H1 (cell line): ENCODE results near the gene CHRDL2. TPM values are rescaled to one million over a fixed set of nuclear protein-coding genes. Genes with fewer than 3 reads are reported as not detected.

Experiments used
- CTCF ChIA-PET: fragments of 300-600 bp; sonication (Branson Sonifier 250); formaldehyde crosslinking; loops from one replicate; lab custom pipeline; 2021; ENCODE audit not compliant: partially characterized antibody; lab: Charles Lee
- POLR2A ChIA-PET: fragments of 300-600 bp; sonication (Branson Sonifier 250); formaldehyde crosslinking; loops from one replicate; lab custom pipeline; 2021; ENCODE audit warnings: inconsistent platforms; ENCODE audit not compliant: partially characterized antibody; lab: Charles Lee
- DNase-seq, 2 experiments: peaks; one replicate each; pipeline versions ENCODE4 v3.0.0 to v3.0.0-alpha.2; 2010 to 2022; ENCODE audit warnings: low spot score in 2 of 2, low read depth in 1 of 2, mixed read lengths in 1 of 2
- FAIRE-seq: peaks from 2 replicates; lab custom pipeline; 2011; peaks lifted over from hg19 to GRCh38; lab: Jason Lieb, UNC
- H2AFZ ChIP-seq: 2 replicates; pipeline ENCODE4 v1.8.1; 2012; ENCODE audit warnings: low read length, inconsistent platforms
- H2AK5ac ChIP-seq: 2 replicates; pipeline ENCODE4 v1.6.1; 2013; ENCODE audit warnings: low read depth, low read length
- H2BK120ac ChIP-seq: replicated peaks from 2 replicates; pipeline ENCODE3; 2013; ENCODE audit warnings: low read depth, low read length, inconsistent platforms
- H2BK12ac ChIP-seq: 2 replicates; pipeline ENCODE4 v1.6.1; 2013; ENCODE audit warnings: low read depth, low read length
- H2BK15ac ChIP-seq: 2 replicates; pipeline ENCODE4 v1.6.1; 2013; ENCODE audit warnings: low read length
- H2BK20ac ChIP-seq: 2 replicates; pipeline ENCODE4 v1.6.1; 2013; ENCODE audit warnings: low read length
- H2BK5ac ChIP-seq: 2 replicates; pipeline ENCODE4 v1.6.1; 2013; ENCODE audit warnings: low read depth, low read length
- H3K14ac ChIP-seq: 2 replicates; pipeline ENCODE4 v1.6.1; 2013; ENCODE audit warnings: inconsistent platforms; ENCODE audit not compliant: insufficient read length
- H3K18ac ChIP-seq: 2 replicates; pipeline ENCODE4 v1.6.1; 2013; ENCODE audit warnings: low read length; ENCODE audit errors: extremely low read depth
- H3K23ac ChIP-seq: 2 replicates; pipeline ENCODE4 v1.6.1; 2013; ENCODE audit warnings: inconsistent platforms; ENCODE audit not compliant: insufficient read length
- H3K23me2 ChIP-seq: 2 replicates; pipeline ENCODE4 v1.6.1; 2013; ENCODE audit warnings: low read depth, low read length
- H3K27ac ChIP-seq: 2 replicates; pipeline ENCODE4 v1.6.1; 2011; ENCODE audit warnings: low read depth, low read length, inconsistent platforms
- H3K27me3 ChIP-seq, 4 experiments: replicated peaks in 1 of 4; 1 replicate in 1 of 4; 2 replicates in 3 of 4; pipeline versions ENCODE4 v1.6.1 to v1.8.1; 2011 to 2013; ENCODE audit warnings: low read length in 3 of 4, mild to moderate bottlenecking in 3 of 4, inconsistent platforms in 2 of 4, mixed read lengths in 2 of 4, moderate library complexity in 1 of 4; ENCODE audit not compliant: control insufficient read depth in 3 of 4, insufficient read depth in 3 of 4; ENCODE audit errors: extremely low read depth in 1 of 4
- H3K36me3 ChIP-seq, 4 experiments: 2 replicates each; pipeline versions ENCODE4 v1.6.1 to v1.8.1; 2011 to 2013; ENCODE audit warnings: mild to moderate bottlenecking in 4 of 4, low read length in 3 of 4, moderate library complexity in 2 of 4, control low read depth in 1 of 4, inconsistent platforms in 1 of 4; ENCODE audit not compliant: insufficient read depth in 4 of 4, control insufficient read depth in 2 of 4
- H3K4ac ChIP-seq: replicated peaks from 2 replicates; pipeline ENCODE3; 2013; ENCODE audit warnings: low read length, low read depth, mixed read lengths, inconsistent platforms; ENCODE audit not compliant: insufficient read length
- H3K4me1 ChIP-seq, 4 experiments: replicated peaks in 1 of 4; 1 replicate in 1 of 4; 2 replicates in 3 of 4; pipeline versions ENCODE4 v1.6.1 to v1.8.1; 2011 to 2013; ENCODE audit warnings: low read length in 3 of 4, inconsistent platforms in 2 of 4, mixed read lengths in 1 of 4; ENCODE audit not compliant: insufficient read depth in 4 of 4, control insufficient read depth in 3 of 4
- H3K4me2 ChIP-seq, 2 experiments: 2 replicates each; pipeline versions ENCODE4 v1.6.1 to v1.8.1; 2011 to 2013; ENCODE audit warnings: low read depth in 2 of 2, low read length in 2 of 2, control low read depth in 1 of 2, inconsistent platforms in 1 of 2, mild to moderate bottlenecking in 1 of 2; ENCODE audit not compliant: insufficient read depth in 1 of 2
- H3K4me3 ChIP-seq, 4 experiments: fragments of 200-600, 300-600 bp in 1 of 4; sonication (generic), shearing (Covaris generic), sonication (Bioruptor Twin) in 1 of 4; 2 replicates each; pipeline versions ENCODE4 v1.5.1 to v1.8.1; 2011 to 2016; ENCODE audit warnings: low read length in 4 of 4, low read depth in 3 of 4, control low read depth in 2 of 4, inconsistent platforms in 2 of 4, mild to moderate bottlenecking in 2 of 4, mixed read lengths in 1 of 4, moderate library complexity in 1 of 4; ENCODE audit not compliant: insufficient read depth in 2 of 4; ENCODE audit errors: extremely low read depth in 1 of 4
- H3K56ac ChIP-seq: replicated peaks from 2 replicates; pipeline ENCODE3; 2013; ENCODE audit warnings: low read depth, mild to moderate bottlenecking, mixed read lengths, low read length, inconsistent platforms; ENCODE audit not compliant: insufficient read length
- H3K79me1 ChIP-seq: 2 replicates; pipeline ENCODE4 v1.6.1; 2013; ENCODE audit warnings: low read depth, low read length, control low read depth
- H3K79me2 ChIP-seq, 2 experiments: 2 replicates each; pipeline versions ENCODE4 v1.6.1 to v1.8.1; 2012 to 2013; ENCODE audit warnings: low read length in 2 of 2, mild to moderate bottlenecking in 2 of 2, inconsistent platforms in 1 of 2; ENCODE audit not compliant: insufficient read depth in 2 of 2, control insufficient read depth in 1 of 2
- H3K9ac ChIP-seq, 4 experiments: replicated peaks in 1 of 4; 1 replicate in 1 of 4; 2 replicates in 3 of 4; pipeline versions ENCODE4 v1.6.1 to v1.8.1; 2011 to 2013; ENCODE audit warnings: low read depth in 3 of 4, low read length in 3 of 4, control low read depth in 2 of 4, mild to moderate bottlenecking in 2 of 4, moderate library complexity in 2 of 4, inconsistent platforms in 1 of 4; ENCODE audit errors: extremely low read depth in 1 of 4
- H3K9me3 ChIP-seq, 2 experiments: 2 replicates each; pipeline versions ENCODE4 v1.6.1 to v1.8.1; 2012 to 2013; ENCODE audit warnings: mild to moderate bottlenecking in 2 of 2, moderate library complexity in 2 of 2, control low read depth in 1 of 2, inconsistent platforms in 1 of 2, low read depth in 1 of 2, low read length in 1 of 2, mixed read lengths in 1 of 2; ENCODE audit not compliant: insufficient read depth in 2 of 2
- H4K20me1 ChIP-seq, 2 experiments: replicated peaks in 1 of 2; 2 replicates each; pipeline versions ENCODE3 to v1.8.1; 2011 to 2013; ENCODE audit warnings: inconsistent platforms in 2 of 2, low read length in 2 of 2, mild to moderate bottlenecking in 1 of 2; ENCODE audit not compliant: insufficient read depth in 2 of 2, control insufficient read depth in 1 of 2
- H4K5ac ChIP-seq: 2 replicates; pipeline ENCODE4 v1.6.1; 2013; ENCODE audit warnings: low read length, low read depth, mixed read lengths, inconsistent platforms; ENCODE audit not compliant: insufficient read length
- H4K8ac ChIP-seq: 2 replicates; pipeline ENCODE4 v1.8.0; 2013; ENCODE audit warnings: mild to moderate bottlenecking, moderate library complexity, low read length, inconsistent platforms; ENCODE audit not compliant: insufficient read depth; ENCODE audit errors: extremely low read depth
- H4K91ac ChIP-seq: replicated peaks from 2 replicates; pipeline ENCODE3; 2013; ENCODE audit warnings: low read length, mixed read lengths, inconsistent platforms; ENCODE audit not compliant: insufficient read length
- BCL11A ChIP-seq, 2 experiments: IDR thresholded peaks; one replicate each; pipeline ENCODE4 v1.6.1; 2011; ENCODE audit warnings: low read depth in 2 of 2, low read length in 2 of 2, mild to moderate bottlenecking in 2 of 2
- EP300 ChIP-seq, 2 experiments: IDR thresholded peaks; 1 replicate in 1 of 2; 2 replicates in 1 of 2; pipeline ENCODE4 v1.6.1; 2011 to 2012; ENCODE audit warnings: low read depth in 2 of 2, low read length in 2 of 2, mild to moderate bottlenecking in 2 of 2, borderline replicate concordance in 1 of 2, inconsistent platforms in 1 of 2, moderate library complexity in 1 of 2
- GTF2F1 ChIP-seq: IDR thresholded peaks from 2 replicates; pipeline ENCODE4 v1.6.1; 2012; ENCODE audit warnings: low read depth, low read length, improper control_type of control experiment, borderline replicate concordance
- JUN ChIP-seq: IDR thresholded peaks from 2 replicates; pipeline ENCODE4 v1.6.1; 2011; ENCODE audit warnings: low read depth, mild to moderate bottlenecking, improper control_type of control experiment, low read length
- KDM4A ChIP-seq: IDR thresholded peaks from one replicate; pipeline ENCODE4 v1.7.1; 2012; ENCODE audit warnings: low read depth, mild to moderate bottlenecking, moderate library complexity, low read length, inconsistent platforms; ENCODE audit not compliant: severe bottlenecking
- MAFK ChIP-seq: IDR thresholded peaks from 2 replicates; pipeline ENCODE4 v1.6.1; 2012; ENCODE audit warnings: low read depth, mild to moderate bottlenecking, improper control_type of control experiment, low read length
- PHF8 ChIP-seq: fragments of 200-600 bp; sonication (generic); conservative IDR thresholded peaks from 2 replicates; pipeline ENCODE4 v1.7.1; 2012; ENCODE audit warnings: low read depth, mild to moderate bottlenecking, inconsistent platforms, low read length, moderate library complexity
- POLR2A ChIP-seq, 2 experiments: IDR thresholded peaks; 1 replicate in 1 of 2; 2 replicates in 1 of 2; pipeline ENCODE4 v1.6.1; 2011; ENCODE audit warnings: low read depth in 2 of 2, low read length in 2 of 2, mild to moderate bottlenecking in 2 of 2; ENCODE audit errors: control extremely low read depth in 1 of 2
- RAD21 ChIP-seq, 2 experiments: IDR thresholded peaks in 1 of 2; conservative IDR thresholded peaks in 1 of 2; 2 replicates each; pipeline ENCODE4 v1.6.1; 2011; ENCODE audit warnings: low read depth in 2 of 2, low read length in 2 of 2, improper control_type of control experiment in 1 of 2, inconsistent platforms in 1 of 2, mild to moderate bottlenecking in 1 of 2, moderate library complexity in 1 of 2
- RXRA ChIP-seq: IDR thresholded peaks from 2 replicates; pipeline ENCODE4 v1.6.1; 2011; ENCODE audit warnings: low read depth, mild to moderate bottlenecking, low read length, moderate library complexity; ENCODE audit not compliant: insufficient read depth
- SIX5 ChIP-seq: IDR thresholded peaks from 2 replicates; pipeline ENCODE4 v1.6.1; 2011; ENCODE audit warnings: mild to moderate bottlenecking, low read depth, low read length
- TBP ChIP-seq: IDR thresholded peaks from 2 replicates; pipeline ENCODE4 v1.6.1; 2011; ENCODE audit warnings: low read depth, low read length, improper control_type of control experiment
- WGBS, 2 experiments: shearing (Covaris generic) in 1 of 2; methylation state at CpG; one replicate each; pipeline versions ENCODE4 v1.1.6 to v1.1.7; 2013 to 2015; ENCODE audit warnings: low lambda C conversion rate in 2 of 2, mixed read lengths in 2 of 2, inconsistent platforms in 1 of 2, low coverage in 1 of 2, missing lambda C conversion rate in 1 of 2; ENCODE audit not compliant: insufficient replicate concordance in 2 of 2, insufficient coverage in 1 of 2, insufficient read length in 1 of 2; ENCODE audit errors: extremely low coverage in 1 of 2, missing lambda C conversion rate in 1 of 2; 5-methylcytosine and 5-hydroxymethylcytosine counted together
- polyA plus RNA-seq, 7 experiments: library from polyadenylated mRNA; depleted of rRNA in 3 of 7; stranded (reverse) in 5 of 7; unstranded in 2 of 7; fragments of >200 nt in 5 of 7; fragments of 200-250 nt in 2 of 7; gene quantifications; 1 replicate in 5 of 7; 2 replicates in 1 of 7; 4 replicates in 1 of 7; pipeline versions ENCODE4 v1.2.1 to v1.2.3, GENCODE V29; 2011 to 2013; ENCODE audit warnings: missing spikeins in 2 of 7, mixed read lengths in 2 of 7
- total RNA-seq: library from RNA; stranded (reverse); fragmentation: NEBNext Ultra II Directional; extraction: Animal tissue kit (Norgen Biotek cat#: 25700); gene quantifications from 2 replicates; pipeline ENCODE4 v1.2.1, GENCODE V29; 2021
- TF ChIP-seq, protein P1 (sequence below): IDR thresholded peaks from 2 replicates; pipeline ENCODE4 v1.6.1; 2011; ENCODE audit warnings: low read length, improper control_type of control experiment

Gene CHRDL2
- total and polyA plus RNA-seq, 2 of the 8 experiments (the other 6 are each of a cell fraction or from before 2014, with no cell fraction given), result 0.26 to 0.48 TPM

DNA sequence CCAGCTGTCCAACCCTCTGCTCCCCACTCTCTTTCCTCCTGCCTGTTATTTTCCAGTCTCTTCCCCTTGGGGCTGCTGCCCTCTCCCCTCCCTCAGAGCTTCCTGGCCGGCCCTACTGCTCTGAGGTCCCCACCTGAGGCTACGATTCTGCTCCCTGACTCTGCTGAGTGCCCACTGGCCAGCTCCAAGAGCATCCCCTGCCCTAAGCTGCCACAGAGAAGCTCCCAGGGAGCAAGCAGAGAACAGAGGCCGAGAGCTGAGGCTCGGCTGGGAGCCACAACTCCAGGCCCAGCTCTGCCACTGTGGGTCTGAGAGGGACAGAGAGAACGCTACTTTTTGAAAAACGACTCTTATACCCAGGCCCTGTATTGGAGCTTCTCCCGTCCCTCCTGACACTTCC lies 61.1 kb downstream of the CHRDL2 start:
- Histone ChIP-seq H3K79me1 (no peaks in the 10 kb centered on the region), H3K23ac (no peak overlapping the region), H2BK5ac (no peak overlapping the region), H2AK5ac (no peak overlapping the region), H3K9me3 (0 out of 4 replicates have a peak, but pooled peaks cover 0 to 2% of the 10 kb centered on the region in 2 experiments), H3K27ac (no peak overlapping the region), H3K14ac (no peak overlapping the region), H4K5ac (no peak overlapping the region), H3K4me3 (no peak overlapping the region), H3K9ac (no peak overlapping the region), H2BK15ac (no peak overlapping the region), H3K4me1 (no peaks in the 10 kb centered on the region), H4K8ac (no peak overlapping the region), H4K91ac (no peak overlapping the region), H3K18ac (no peak overlapping the region), H3K56ac (no peak overlapping the region), H3K79me2 (no peaks in the 10 kb centered on the region), H3K36me3 (no peaks in the 10 kb centered on the region), H3K23me2 (no peaks in the 10 kb centered on the region), H2AFZ (no peak overlapping the region), H3K4ac (no peak overlapping the region), H2BK20ac (no peak overlapping the region), H4K20me1 (no peaks in the 10 kb centered on the region), H3K4me2 (no peak overlapping the region), H2BK120ac (no peak overlapping the region), H3K27me3 (no peaks in the 10 kb centered on the region), H2BK12ac (no peak overlapping the region)
- ChIA-PET POLR2A (interaction anchor here (0.7 to 1.3 kb wide), 2 partner anchors 42 to 542 kb away, joined by 3 read pairs; no protein-coding TSS in a partner anchor), CTCF (interaction anchor here (0.6 to 1.1 kb wide), 5 partner anchors 12 to 69 kb away, joined by 3 to 4 read pairs (median 3); no protein-coding TSS in a partner anchor)
- WGBS, 2 experiments, result 85% methylated on average over 7 of the region's 7 CpGs; no CpG with 5 or more reads in 1 of the 2 experiments
- FAIRE-seq (no peak), DNase-seq (peak in 1 of 2 experiments; percentile 35)
- TF ChIP-seq KDM4A, result no peak
- TF ChIP-seq BCL11A (IDR thresholded peaks at IDR 0.05; ENCODE audit: low read depth in 2 of 2, low read length in 2 of 2), result no peak
- TF ChIP-seq JUN, result no peak
- TF ChIP-seq RXRA, result no peak
- no peak for TF ChIP-seq GTF2F1
- no peak for TF ChIP-seq TBP
- TF ChIP-seq SIX5, result no peak
- no peak for TF ChIP-seq PHF8
- TF ChIP-seq, protein P1, sequence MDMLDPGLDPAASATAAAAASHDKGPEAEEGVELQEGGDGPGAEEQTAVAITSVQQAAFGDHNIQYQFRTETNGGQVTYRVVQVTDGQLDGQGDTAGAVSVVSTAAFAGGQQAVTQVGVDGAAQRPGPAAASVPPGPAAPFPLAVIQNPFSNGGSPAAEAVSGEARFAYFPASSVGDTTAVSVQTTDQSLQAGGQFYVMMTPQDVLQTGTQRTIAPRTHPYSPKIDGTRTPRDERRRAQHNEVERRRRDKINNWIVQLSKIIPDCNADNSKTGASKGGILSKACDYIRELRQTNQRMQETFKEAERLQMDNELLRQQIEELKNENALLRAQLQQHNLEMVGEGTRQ, result no peak
- TF ChIP-seq POLR2A (IDR thresholded peaks at IDR 0.05; ENCODE audit: control extremely low read depth in 1 of 2, low read depth in 2 of 2, low read length in 2 of 2), result no peak
- TF ChIP-seq RAD21 (IDR thresholded peaks at IDR 0.05 in 1 of 2, conservative IDR thresholded peaks at IDR 0.05 in 1 of 2; ENCODE audit: low read depth in 2 of 2, low read length in 2 of 2), result no peak
- no peak for TF ChIP-seq MAFK
- no peak for TF ChIP-seq EP300 (IDR thresholded peaks at IDR 0.05; ENCODE audit: borderline replicate concordance in 1 of 2, low read depth in 2 of 2, low read length in 2 of 2)
